PC-3 (cell line): Measurements from ENCODE around the gene PPP1R16B. TPM values are rescaled to one million over a fixed set of nuclear protein-coding genes. Genes with fewer than 3 reads are reported as not detected.

Experiments
- ATAC-seq: fragments of 200-7000 bp; cut with Tn5 transposase; 2 replicates; pipeline ENCODE4 v1.9.1; 2020; ENCODE audit warnings: mild to moderate bottlenecking, moderate library complexity
- BruUV-seq: library from RNA; stranded (reverse); fragments of 400-500 nt; replicated peaks from 2 replicates; lab custom pipeline; 2021; lab: Mats Ljungman, UMichigan
- CTCF ChIA-PET: fragments of 300-600 bp; sonication (Branson Sonifier 250); formaldehyde crosslinking; loops from one replicate; lab custom pipeline; 2022; ENCODE audit warnings: antibody characterized with exemption; lab: Charles Lee
- POLR2A ChIA-PET: fragments of 300-600 bp; sonication (Branson Sonifier 250); formaldehyde crosslinking; loops from one replicate; lab custom pipeline; 2022; ENCODE audit warnings: antibody characterized with exemption; ENCODE audit not compliant: unreplicated experiment; lab: Charles Lee
- DNase-seq: peaks from one replicate; pipeline ENCODE4 v3.0.0-alpha.2; 2015
- H2AFZ ChIP-seq: fragments of 300-600 bp; sonication (generic); 2 replicates; pipeline ENCODE4 v1.6.0; 2016; ENCODE audit warnings: antibody characterized with exemption, low read length
- H3F3A ChIP-seq: fragments of 300-600 bp; sonication (generic); one replicate; pipeline ENCODE4 v1.6.0; 2017; ENCODE audit warnings: antibody characterized with exemption, low read length, control low read depth, mild to moderate bottlenecking; ENCODE audit not compliant: unreplicated experiment
- H3K27ac ChIP-seq: fragments of 300-600 bp; sonication (generic); 2 replicates; pipeline ENCODE4 v1.5.1; 2016; ENCODE audit warnings: mild to moderate bottlenecking, low read length
- H3K27me3 ChIP-seq: fragments of 300-600 bp; sonication (generic); 2 replicates; pipeline ENCODE4 v1.6.1; 2016; ENCODE audit warnings: low read length, mixed read lengths
- H3K36me3 ChIP-seq: fragments of 300-600 bp; sonication (generic); 2 replicates; pipeline ENCODE4 v1.6.1; 2016; ENCODE audit warnings: low read depth, mixed run types, low read length, mixed read lengths
- H3K4me1 ChIP-seq: fragments of 300-600 bp; sonication (generic); 2 replicates; pipeline ENCODE4 v1.5.1; 2016; ENCODE audit warnings: low read length; ENCODE audit not compliant: insufficient read depth
- H3K4me2 ChIP-seq: fragments of 300-600 bp; sonication (generic); 2 replicates; pipeline ENCODE4 v1.6.0; 2016; ENCODE audit warnings: low read length
- H3K4me3 ChIP-seq: fragments of 300-600 bp; sonication (generic); 2 replicates; pipeline ENCODE4 v1.5.1; 2016; ENCODE audit warnings: mild to moderate bottlenecking, low read length, mixed read lengths
- H3K79me2 ChIP-seq: fragments of 300-600 bp; sonication (generic); 2 replicates; pipeline ENCODE4 v1.6.1; 2017; ENCODE audit warnings: low read length, mixed read lengths
- H3K9ac ChIP-seq: fragments of 300-600 bp; sonication (generic); 2 replicates; pipeline ENCODE4 v1.6.0; 2016; ENCODE audit warnings: mild to moderate bottlenecking, low read length
- H3K9me2 ChIP-seq: fragments of 300-600 bp; sonication (generic); replicated peaks from 2 replicates; pipeline ENCODE4 v1.6.1; 2016; ENCODE audit warnings: mixed run types, low read length, mixed read lengths
- H3K9me3 ChIP-seq: fragments of 300-600 bp; sonication (generic); 2 replicates; pipeline ENCODE4 v1.6.1; 2016; ENCODE audit warnings: low read length, mixed read lengths
- H4K20me1 ChIP-seq: fragments of 300-600 bp; sonication (generic); 2 replicates; pipeline ENCODE4 v1.6.1; 2016; ENCODE audit warnings: low read length, mixed read lengths
- CTCF ChIP-seq: fragments of 300-600 bp; sonication (generic); conservative IDR thresholded peaks from 2 replicates; pipeline ENCODE4 v1.5.1; 2017; ENCODE audit warnings: antibody characterized with exemption, low read depth, mild to moderate bottlenecking, low read length
- EZH2 ChIP-seq: fragments of 300-600 bp; sonication (generic); IDR thresholded peaks from one replicate; pipeline ENCODE4 v1.6.1; 2017; ENCODE audit warnings: antibody characterized with exemption, mild to moderate bottlenecking, low read length; ENCODE audit not compliant: unreplicated experiment
- EZH2phosphoT487 ChIP-seq: fragments of 300-600 bp; sonication (generic); IDR thresholded peaks from 2 replicates; pipeline ENCODE4 v1.6.1; 2018; ENCODE audit warnings: mild to moderate bottlenecking, antibody characterized with exemption, low read length, borderline replicate concordance
- intact Hi-C: fragments of 100-400 bp; cut with micrococcal nuclease; formaldehyde crosslinking; loops from 2 replicates; pipeline ENCODE4 v1.9.0; 2023
- total RNA-seq: library from RNA; depleted of rRNA; stranded (reverse); fragments of >200 nt; gene quantifications from 2 replicates; pipeline ENCODE4 v1.2.3, GENCODE V29; 2014

Gene PPP1R16B
- total RNA-seq, 1 experiment from 2014 or later = 0.04 TPM

GRCh38 chr20:38874460-38875174 lies 69.1 kb downstream of the PPP1R16B start:
- Histone ChIP-seq H3K27ac (no peak overlapping the region), H2AFZ (no peak overlapping the region), H3F3A (no peaks in the 10 kb centered on the region), H3K27me3 (peaks cover 7% of the 10 kb centered on the region; the same call in 1 of the 2 replicates), H3K4me2 (no peak overlapping the region), H3K4me1 (peaks cover 23% of the 10 kb centered on the region), H3K36me3 (no peaks in the 10 kb centered on the region), H3K9ac (no peak overlapping the region), H3K9me3 (no peaks in the 10 kb centered on the region), H3K79me2 (no peaks in the 10 kb centered on the region), H3K4me3 (no peak overlapping the region), H3K9me2 (no peaks in the 10 kb centered on the region), H4K20me1 (no peaks in the 10 kb centered on the region)
- CTCF ChIA-PET = no interaction called here
- intact Hi-C loops = no loop called here
- POLR2A ChIA-PET = no interaction called here
- TF ChIP-seq CTCF (no peak), EZH2 (no peak), EZH2phosphoT487 (no peak)
- BruUV-seq = no TSS peak
- no peak for DNase-seq
- ATAC-seq = no peak

- Histone ChIP-seq H3K27ac (no peak overlapping the region), H3K9me2 (no peaks in the 10 kb centered on the region), H3K4me1 (peaks cover 19% of the 10 kb centered on the region), H3K4me3 (no peak overlapping the region), H3K9ac (no peak overlapping the region), H2AFZ (no peak overlapping the region), H3K9me3 (no peaks in the 10 kb centered on the region), H3K36me3 (no peaks in the 10 kb centered on the region), H3K27me3 (peaks cover 10% of the 10 kb centered on the region; the same call in 1 of the 2 replicates), H3K79me2 (no peaks in the 10 kb centered on the region), H3F3A (no peaks in the 10 kb centered on the region), H4K20me1 (no peaks in the 10 kb centered on the region), H3K4me2 (no peak overlapping the region)
- POLR2A ChIA-PET = no interaction called here
- TF ChIP-seq CTCF (no peak), EZH2phosphoT487 (no peak), EZH2 (no peak)
- DNase-seq (no peak), ATAC-seq (no peak)
- CTCF ChIA-PET = no interaction called here
- intact Hi-C loops = no loop called here
- no TSS peak for BruUV-seq
Measured at GRCh38 chr20:38875175-38875993, 69.9 kb downstream of the PPP1R16B start.

DNA sequence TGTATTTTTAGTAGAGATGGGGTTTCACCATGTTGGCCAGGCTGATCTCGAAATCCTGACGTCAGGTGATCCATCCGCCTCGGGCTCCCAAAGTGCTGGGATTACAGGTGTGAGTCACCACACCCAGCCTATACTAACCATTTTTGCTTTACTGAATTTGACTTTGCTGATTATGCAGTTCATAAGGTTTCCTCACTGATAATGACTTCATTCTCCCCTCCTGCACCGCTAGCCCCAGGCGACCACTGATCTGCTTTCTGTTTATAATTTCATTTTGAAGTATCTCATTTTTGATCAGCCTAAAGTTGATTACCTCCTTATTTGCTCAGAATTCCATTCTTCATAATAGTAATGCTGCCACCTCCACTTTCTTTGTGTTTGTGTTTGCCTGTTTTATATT lies 72.0 kb downstream of the PPP1R16B start:
- no peak overlapping the region for H3K4me3 ChIP-seq
- ATAC-seq = no peak
- BruUV-seq = no TSS peak
- intact Hi-C loops = no loop called here
- peaks cover 10% of the 10 kb centered on the region; the same call in 1 of the 2 replicates for H3K27me3 ChIP-seq
- H3K4me2 ChIP-seq = no peak overlapping the region
- DNase-seq = no peak
- H3K9me2 ChIP-seq = no peaks in the 10 kb centered on the region
- no peaks in the 10 kb centered on the region for H3K36me3 ChIP-seq
- no peaks in the 10 kb centered on the region for H3K79me2 ChIP-seq
- H3K4me1 ChIP-seq = 0 out of 2 replicates have a peak, but pooled peaks cover 2% of the 10 kb centered on the region
- no peak overlapping the region for H3K9ac ChIP-seq
- CTCF ChIA-PET = no interaction called here
- TF ChIP-seq EZH2phosphoT487 (no peak), CTCF (no peak), EZH2 (no peak)
- H3F3A ChIP-seq = no peaks in the 10 kb centered on the region
- H3K27ac ChIP-seq = no peak overlapping the region
- no peaks in the 10 kb centered on the region for H4K20me1 ChIP-seq
- H2AFZ ChIP-seq = no peak overlapping the region
- POLR2A ChIA-PET = no interaction called here
- H3K9me3 ChIP-seq = no peaks in the 10 kb centered on the region
